ENCODE measurements around the gene PI4KA.

- no peak for TF ChIP-seq EZH2phosphoT487 (IDR thresholded peaks at IDR 0.05; ENCODE audit: borderline replicate concordance, low read length)
- TF ChIP-seq CTCF (IDR thresholded peaks at IDR 0.05; ENCODE audit: low read depth, low read length, poor library complexity, severe bottlenecking), result no peak
Observed at GRCh38 chr22:20884454-20884853, 25.8 kb upstream of the PI4KA start.
